Measurements from ENCODE around the gene FAM184A. TPM values are rescaled to one million over a fixed set of nuclear protein-coding genes. Genes with fewer than 3 reads are reported as not detected.

Gene FAM184A
- total and polyA plus RNA-seq, 9 of the 15 experiments (the other 6 are each of a cell fraction or from before 2014, with no cell fraction given), result 6.4 to 18.7 (median 13.1) TPM

DNA sequence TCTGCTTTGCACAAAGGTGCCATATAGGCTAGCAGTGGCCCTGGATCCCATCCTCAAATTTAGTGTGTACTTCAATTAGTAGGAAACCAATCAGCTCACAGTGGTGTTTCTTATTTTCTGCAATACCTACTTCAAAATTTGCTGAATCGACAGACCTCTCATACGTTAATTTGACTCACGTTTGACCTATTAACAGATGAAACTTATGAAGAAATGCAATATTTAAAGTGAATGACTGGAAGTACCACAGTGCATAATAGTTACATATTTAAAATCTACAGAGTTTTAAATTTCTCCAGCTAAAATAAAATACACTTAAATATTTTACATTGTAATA lies 95.9 kb downstream of the FAM184A start (continued):
- TF ChIP-seq, protein P1, sequence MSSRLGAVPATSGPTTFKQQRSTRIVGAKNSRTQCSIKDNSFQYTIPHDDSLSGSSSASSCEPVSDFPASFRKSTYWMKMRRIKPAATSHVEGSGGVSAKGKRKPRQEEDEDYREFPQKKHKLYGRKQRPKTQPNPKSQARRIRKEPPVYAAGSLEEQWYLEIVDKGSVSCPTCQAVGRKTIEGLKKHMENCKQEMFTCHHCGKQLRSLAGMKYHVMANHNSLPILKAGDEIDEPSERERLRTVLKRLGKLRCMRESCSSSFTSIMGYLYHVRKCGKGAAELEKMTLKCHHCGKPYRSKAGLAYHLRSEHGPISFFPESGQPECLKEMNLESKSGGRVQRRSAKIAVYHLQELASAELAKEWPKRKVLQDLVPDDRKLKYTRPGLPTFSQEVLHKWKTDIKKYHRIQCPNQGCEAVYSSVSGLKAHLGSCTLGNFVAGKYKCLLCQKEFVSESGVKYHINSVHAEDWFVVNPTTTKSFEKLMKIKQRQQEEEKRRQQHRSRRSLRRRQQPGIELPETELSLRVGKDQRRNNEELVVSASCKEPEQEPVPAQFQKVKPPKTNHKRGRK (tag; IDR thresholded peaks at IDR 0.05), result no peak
- TF ChIP-seq, protein P2, sequence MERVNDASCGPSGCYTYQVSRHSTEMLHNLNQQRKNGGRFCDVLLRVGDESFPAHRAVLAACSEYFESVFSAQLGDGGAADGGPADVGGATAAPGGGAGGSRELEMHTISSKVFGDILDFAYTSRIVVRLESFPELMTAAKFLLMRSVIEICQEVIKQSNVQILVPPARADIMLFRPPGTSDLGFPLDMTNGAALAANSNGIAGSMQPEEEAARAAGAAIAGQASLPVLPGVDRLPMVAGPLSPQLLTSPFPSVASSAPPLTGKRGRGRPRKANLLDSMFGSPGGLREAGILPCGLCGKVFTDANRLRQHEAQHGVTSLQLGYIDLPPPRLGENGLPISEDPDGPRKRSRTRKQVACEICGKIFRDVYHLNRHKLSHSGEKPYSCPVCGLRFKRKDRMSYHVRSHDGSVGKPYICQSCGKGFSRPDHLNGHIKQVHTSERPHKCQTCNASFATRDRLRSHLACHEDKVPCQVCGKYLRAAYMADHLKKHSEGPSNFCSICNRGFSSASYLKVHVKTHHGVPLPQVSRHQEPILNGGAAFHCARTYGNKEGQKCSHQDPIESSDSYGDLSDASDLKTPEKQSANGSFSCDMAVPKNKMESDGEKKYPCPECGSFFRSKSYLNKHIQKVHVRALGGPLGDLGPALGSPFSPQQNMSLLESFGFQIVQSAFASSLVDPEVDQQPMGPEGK (CRISPR knock-in tag; IDR thresholded peaks at IDR 0.05; ENCODE audit: borderline replicate concordance), result no peak
- TF ChIP-seq, protein P3, sequence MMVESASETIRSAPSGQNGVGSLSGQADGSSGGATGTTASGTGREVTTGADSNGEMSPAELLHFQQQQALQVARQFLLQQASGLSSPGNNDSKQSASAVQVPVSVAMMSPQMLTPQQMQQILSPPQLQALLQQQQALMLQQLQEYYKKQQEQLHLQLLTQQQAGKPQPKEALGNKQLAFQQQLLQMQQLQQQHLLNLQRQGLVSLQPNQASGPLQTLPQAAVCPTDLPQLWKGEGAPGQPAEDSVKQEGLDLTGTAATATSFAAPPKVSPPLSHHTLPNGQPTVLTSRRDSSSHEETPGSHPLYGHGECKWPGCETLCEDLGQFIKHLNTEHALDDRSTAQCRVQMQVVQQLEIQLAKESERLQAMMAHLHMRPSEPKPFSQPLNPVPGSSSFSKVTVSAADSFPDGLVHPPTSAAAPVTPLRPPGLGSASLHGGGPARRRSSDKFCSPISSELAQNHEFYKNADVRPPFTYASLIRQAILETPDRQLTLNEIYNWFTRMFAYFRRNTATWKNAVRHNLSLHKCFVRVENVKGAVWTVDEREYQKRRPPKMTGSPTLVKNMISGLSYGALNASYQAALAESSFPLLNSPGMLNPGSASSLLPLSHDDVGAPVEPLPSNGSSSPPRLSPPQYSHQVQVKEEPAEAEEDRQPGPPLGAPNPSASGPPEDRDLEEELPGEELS (CRISPR knock-in tag; IDR thresholded peaks at IDR 0.05; ENCODE audit: borderline replicate concordance), result no peak
- TF ChIP-seq, protein P4, sequence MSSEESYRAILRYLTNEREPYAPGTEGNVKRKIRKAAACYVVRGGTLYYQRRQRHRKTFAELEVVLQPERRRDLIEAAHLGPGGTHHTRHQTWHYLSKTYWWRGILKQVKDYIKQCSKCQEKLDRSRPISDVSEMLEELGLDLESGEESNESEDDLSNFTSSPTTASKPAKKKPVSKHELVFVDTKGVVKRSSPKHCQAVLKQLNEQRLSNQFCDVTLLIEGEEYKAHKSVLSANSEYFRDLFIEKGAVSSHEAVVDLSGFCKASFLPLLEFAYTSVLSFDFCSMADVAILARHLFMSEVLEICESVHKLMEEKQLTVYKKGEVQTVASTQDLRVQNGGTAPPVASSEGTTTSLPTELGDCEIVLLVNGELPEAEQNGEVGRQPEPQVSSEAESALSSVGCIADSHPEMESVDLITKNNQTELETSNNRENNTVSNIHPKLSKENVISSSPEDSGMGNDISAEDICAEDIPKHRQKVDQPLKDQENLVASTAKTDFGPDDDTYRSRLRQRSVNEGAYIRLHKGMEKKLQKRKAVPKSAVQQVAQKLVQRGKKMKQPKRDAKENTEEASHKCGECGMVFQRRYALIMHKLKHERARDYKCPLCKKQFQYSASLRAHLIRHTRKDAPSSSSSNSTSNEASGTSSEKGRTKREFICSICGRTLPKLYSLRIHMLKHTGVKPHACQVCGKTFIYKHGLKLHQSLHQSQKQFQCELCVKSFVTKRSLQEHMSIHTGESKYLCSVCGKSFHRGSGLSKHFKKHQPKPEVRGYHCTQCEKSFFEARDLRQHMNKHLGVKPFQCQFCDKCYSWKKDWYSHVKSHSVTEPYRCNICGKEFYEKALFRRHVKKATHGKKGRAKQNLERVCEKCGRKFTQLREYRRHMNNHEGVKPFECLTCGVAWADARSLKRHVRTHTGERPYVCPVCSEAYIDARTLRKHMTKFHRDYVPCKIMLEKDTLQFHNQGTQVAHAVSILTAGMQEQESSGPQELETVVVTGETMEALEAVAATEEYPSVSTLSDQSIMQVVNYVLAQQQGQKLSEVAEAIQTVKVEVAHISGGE (CRISPR knock-in tag; IDR thresholded peaks at IDR 0.05), result no peak
- TF ChIP-seq, protein P5, sequence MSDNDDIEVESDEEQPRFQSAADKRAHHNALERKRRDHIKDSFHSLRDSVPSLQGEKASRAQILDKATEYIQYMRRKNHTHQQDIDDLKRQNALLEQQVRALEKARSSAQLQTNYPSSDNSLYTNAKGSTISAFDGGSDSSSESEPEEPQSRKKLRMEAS (CRISPR knock-in tag; IDR thresholded peaks at IDR 0.05), result no peak
- TF ChIP-seq MAFG (tag; conservative IDR thresholded peaks at IDR 0.05), result peak; percentile 66
- no peak for TF ChIP-seq BDP1 (IDR thresholded peaks at IDR 0.05; ENCODE audit: insufficient read depth, insufficient read length)
- no peak for TF ChIP-seq ZNF41 (CRISPR knock-in tag; conservative IDR thresholded peaks at IDR 0.05)
- no peak for TF ChIP-seq ZKSCAN3 (CRISPR knock-in tag; IDR thresholded peaks at IDR 0.05)
- TF ChIP-seq, protein P6, sequence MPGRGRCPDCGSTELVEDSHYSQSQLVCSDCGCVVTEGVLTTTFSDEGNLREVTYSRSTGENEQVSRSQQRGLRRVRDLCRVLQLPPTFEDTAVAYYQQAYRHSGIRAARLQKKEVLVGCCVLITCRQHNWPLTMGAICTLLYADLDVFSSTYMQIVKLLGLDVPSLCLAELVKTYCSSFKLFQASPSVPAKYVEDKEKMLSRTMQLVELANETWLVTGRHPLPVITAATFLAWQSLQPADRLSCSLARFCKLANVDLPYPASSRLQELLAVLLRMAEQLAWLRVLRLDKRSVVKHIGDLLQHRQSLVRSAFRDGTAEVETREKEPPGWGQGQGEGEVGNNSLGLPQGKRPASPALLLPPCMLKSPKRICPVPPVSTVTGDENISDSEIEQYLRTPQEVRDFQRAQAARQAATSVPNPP (IDR thresholded peaks at IDR 0.05; ENCODE audit: borderline replicate concordance, insufficient read depth, insufficient read length), result no peak
- TF ChIP-seq HDGF (IDR thresholded peaks at IDR 0.05), result no peak
- no peak for TF ChIP-seq TFAM (CRISPR knock-in tag; conservative IDR thresholded peaks at IDR 0.05)
- TF ChIP-seq KDM5B (IDR thresholded peaks at IDR 0.05; ENCODE audit: insufficient replicate concordance, low read depth, low read length), result no peak

Data from K562 (cell line).